K562 (cell line): Measurements from ENCODE around the gene SMG9. TPM values are rescaled to one million over a fixed set of nuclear protein-coding genes. Genes with fewer than 3 reads are reported as not detected.
A peak's percentile ranks its signal among the peaks of the same experiment; 100 is the strongest.

Experiments
- GTF2A2 ChIP-seq: IDR thresholded peaks from 2 replicates; pipeline ENCODE4 v1.6.1; 2016; ENCODE audit warnings: mild to moderate bottlenecking, missing genetic modification characterization, missing compliant biosample characterization
- HDAC2 ChIP-seq: fragments of 450-650 bp; IDR thresholded peaks from 2 replicates; pipeline ENCODE4 v1.6.1; 2016; ENCODE audit warnings: mild to moderate bottlenecking
- MCM2 ChIP-seq: fragments of 450-650 bp; IDR thresholded peaks from 2 replicates; pipeline ENCODE4 v1.6.1; 2017; ENCODE audit warnings: low read depth, mild to moderate bottlenecking
- MCM3 ChIP-seq: fragments of 450-650 bp; IDR thresholded peaks from 2 replicates; pipeline ENCODE4 v1.6.1; 2016
- MYBL2 ChIP-seq, 2 experiments: fragments of 450-650 bp in 1 of 2; sonication (generic) in 1 of 2; formaldehyde crosslinking in 1 of 2; IDR thresholded peaks; 2 replicates each; pipeline versions ENCODE4 v1.6.1 to v1.8.1; 2017 to 2022; ENCODE audit warnings: borderline replicate concordance in 1 of 2, inconsistent platforms in 1 of 2, low read depth in 1 of 2, mild to moderate bottlenecking in 1 of 2, missing genetic modification reagents in 1 of 2, moderate library complexity in 1 of 2
- OTX1 ChIP-seq: fragments of 450-650 bp; formaldehyde crosslinking; IDR thresholded peaks from 2 replicates; pipeline ENCODE4 v1.4.0; 2022; ENCODE audit warnings: mild to moderate bottlenecking
- SMC3 ChIP-seq: conservative IDR thresholded peaks from 2 replicates; pipeline ENCODE4 v1.6.1; 2011; ENCODE audit warnings: low read depth, low read length, improper control_type of control experiment; ENCODE audit not compliant: insufficient read depth
- U2AF2 ChIP-seq: fragments of 200-400 bp; formaldehyde crosslinking; optimal IDR thresholded peaks from 2 replicates; pipeline ENCODE3; 2017; ENCODE audit warnings: low read depth, mild to moderate bottlenecking, low read length
- polyA plus RNA-seq, 8 experiments: library from polyadenylated mRNA; depleted of rRNA in 4 of 8; stranded (reverse) in 5 of 8; unstranded in 3 of 8; fragments of >200 nt; fragmentation: Nextera tagmentation in 2 of 8; fragmentation: Illumina TruSeq in 1 of 8; extraction: Ambion mirVana in 2 of 8; extraction: Trizol in 1 of 8; gene quantifications; 2 replicates each; pipeline versions ENCODE4 v1.2.1 to v1.2.3, GENCODE V29; 2011 to 2014; ENCODE audit warnings: inconsistent platforms in 1 of 8, missing spikeins in 1 of 8
- total RNA-seq, 7 experiments: library from RNA; depleted of rRNA in 6 of 7; stranded (reverse); fragments of >200 nt in 6 of 7; fragmentation: Illumina TruSeq in 2 of 7; extraction: Trizol in 2 of 7; gene quantifications; 2 replicates each; pipeline versions ENCODE4 v1.2.1 to v1.2.3, GENCODE V29; 2011 to 2021; ENCODE audit warnings: low replicate concordance in 1 of 7
- TF ChIP-seq, protein P1 (sequence below), 2 experiments: IDR thresholded peaks in 1 of 2; conservative IDR thresholded peaks in 1 of 2; 2 replicates each; pipeline ENCODE4 v1.6.1; 2016; ENCODE audit warnings: low read depth in 2 of 2, mild to moderate bottlenecking in 1 of 2, missing compliant biosample characterization in 1 of 2, missing genetic modification characterization in 1 of 2, moderate library complexity in 1 of 2
- TF ChIP-seq, protein P2 (sequence below): sonication (generic); formaldehyde crosslinking; IDR thresholded peaks from 2 replicates; pipeline ENCODE4 v1.8.1; 2023; ENCODE audit warnings: mild to moderate bottlenecking, missing genetic modification reagents
- TF ChIP-seq, protein P3 (sequence below): sonication (generic); formaldehyde crosslinking; IDR thresholded peaks from 2 replicates; pipeline ENCODE4 v1.8.0; 2023; ENCODE audit warnings: mild to moderate bottlenecking, missing genetic modification reagents
- TF ChIP-seq, protein P4 (sequence below): fragments of 250-450 bp; sonication (Bioruptor Pico); IDR thresholded peaks from 2 replicates; pipeline ENCODE4 v1.8.0; 2022; ENCODE audit warnings: inconsistent platforms
- TF ChIP-seq, protein P5 (sequence below): sonication (generic); formaldehyde crosslinking; IDR thresholded peaks from 2 replicates; pipeline ENCODE4 v1.8.0; 2022; ENCODE audit warnings: missing genetic modification reagents, mild to moderate bottlenecking, borderline replicate concordance

SMG9 gene
- total and polyA plus RNA-seq, 9 of the 15 experiments (the other 6 are each of a cell fraction or from before 2014, with no cell fraction given): 1.7 to 79.7 (median 40.2) TPM

DNA sequence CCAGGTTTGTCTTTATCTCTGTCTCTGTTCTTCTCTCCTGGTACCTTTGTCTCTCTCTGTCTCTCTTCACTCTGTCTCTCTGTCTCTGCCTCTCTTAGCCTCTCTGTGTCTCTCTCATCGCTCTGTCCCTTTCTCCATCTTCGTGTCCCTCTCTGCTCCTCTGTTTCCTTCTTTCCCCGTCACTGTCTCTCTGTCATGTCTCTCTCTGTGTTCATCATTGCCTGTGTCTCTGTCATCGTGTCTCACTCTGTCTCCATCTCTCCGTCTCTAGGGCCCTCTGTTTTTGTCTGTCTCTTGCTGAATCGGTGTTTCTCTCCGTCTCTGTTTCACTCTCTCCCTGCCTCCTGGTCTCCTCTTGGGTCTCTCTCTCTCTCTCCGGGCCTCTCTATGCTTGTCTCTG lies 28.9 kb upstream of the SMG9 start (continued):
- TF ChIP-seq, protein P1, sequence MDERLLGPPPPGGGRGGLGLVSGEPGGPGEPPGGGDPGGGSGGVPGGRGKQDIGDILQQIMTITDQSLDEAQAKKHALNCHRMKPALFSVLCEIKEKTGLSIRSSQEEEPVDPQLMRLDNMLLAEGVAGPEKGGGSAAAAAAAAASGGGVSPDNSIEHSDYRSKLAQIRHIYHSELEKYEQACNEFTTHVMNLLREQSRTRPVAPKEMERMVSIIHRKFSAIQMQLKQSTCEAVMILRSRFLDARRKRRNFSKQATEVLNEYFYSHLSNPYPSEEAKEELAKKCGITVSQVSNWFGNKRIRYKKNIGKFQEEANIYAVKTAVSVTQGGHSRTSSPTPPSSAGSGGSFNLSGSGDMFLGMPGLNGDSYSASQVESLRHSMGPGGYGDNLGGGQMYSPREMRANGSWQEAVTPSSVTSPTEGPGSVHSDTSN (CRISPR knock-in tag; IDR thresholded peaks at IDR 0.05; ENCODE audit: low read depth): no peak
- TF ChIP-seq, protein P1 (tag; conservative IDR thresholded peaks at IDR 0.05; ENCODE audit: low read depth): no peak
- TF ChIP-seq SMC3: no peak
- TF ChIP-seq, protein P2, sequence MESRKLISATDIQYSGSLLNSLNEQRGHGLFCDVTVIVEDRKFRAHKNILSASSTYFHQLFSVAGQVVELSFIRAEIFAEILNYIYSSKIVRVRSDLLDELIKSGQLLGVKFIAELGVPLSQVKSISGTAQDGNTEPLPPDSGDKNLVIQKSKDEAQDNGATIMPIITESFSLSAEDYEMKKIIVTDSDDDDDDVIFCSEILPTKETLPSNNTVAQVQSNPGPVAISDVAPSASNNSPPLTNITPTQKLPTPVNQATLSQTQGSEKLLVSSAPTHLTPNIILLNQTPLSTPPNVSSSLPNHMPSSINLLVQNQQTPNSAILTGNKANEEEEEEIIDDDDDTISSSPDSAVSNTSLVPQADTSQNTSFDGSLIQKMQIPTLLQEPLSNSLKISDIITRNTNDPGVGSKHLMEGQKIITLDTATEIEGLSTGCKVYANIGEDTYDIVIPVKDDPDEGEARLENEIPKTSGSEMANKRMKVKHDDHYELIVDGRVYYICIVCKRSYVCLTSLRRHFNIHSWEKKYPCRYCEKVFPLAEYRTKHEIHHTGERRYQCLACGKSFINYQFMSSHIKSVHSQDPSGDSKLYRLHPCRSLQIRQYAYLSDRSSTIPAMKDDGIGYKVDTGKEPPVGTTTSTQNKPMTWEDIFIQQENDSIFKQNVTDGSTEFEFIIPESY (CRISPR knock-in tag): no peak
- TF ChIP-seq MCM3: no peak
- TF ChIP-seq HDAC2: no peak
- TF ChIP-seq, protein P3, sequence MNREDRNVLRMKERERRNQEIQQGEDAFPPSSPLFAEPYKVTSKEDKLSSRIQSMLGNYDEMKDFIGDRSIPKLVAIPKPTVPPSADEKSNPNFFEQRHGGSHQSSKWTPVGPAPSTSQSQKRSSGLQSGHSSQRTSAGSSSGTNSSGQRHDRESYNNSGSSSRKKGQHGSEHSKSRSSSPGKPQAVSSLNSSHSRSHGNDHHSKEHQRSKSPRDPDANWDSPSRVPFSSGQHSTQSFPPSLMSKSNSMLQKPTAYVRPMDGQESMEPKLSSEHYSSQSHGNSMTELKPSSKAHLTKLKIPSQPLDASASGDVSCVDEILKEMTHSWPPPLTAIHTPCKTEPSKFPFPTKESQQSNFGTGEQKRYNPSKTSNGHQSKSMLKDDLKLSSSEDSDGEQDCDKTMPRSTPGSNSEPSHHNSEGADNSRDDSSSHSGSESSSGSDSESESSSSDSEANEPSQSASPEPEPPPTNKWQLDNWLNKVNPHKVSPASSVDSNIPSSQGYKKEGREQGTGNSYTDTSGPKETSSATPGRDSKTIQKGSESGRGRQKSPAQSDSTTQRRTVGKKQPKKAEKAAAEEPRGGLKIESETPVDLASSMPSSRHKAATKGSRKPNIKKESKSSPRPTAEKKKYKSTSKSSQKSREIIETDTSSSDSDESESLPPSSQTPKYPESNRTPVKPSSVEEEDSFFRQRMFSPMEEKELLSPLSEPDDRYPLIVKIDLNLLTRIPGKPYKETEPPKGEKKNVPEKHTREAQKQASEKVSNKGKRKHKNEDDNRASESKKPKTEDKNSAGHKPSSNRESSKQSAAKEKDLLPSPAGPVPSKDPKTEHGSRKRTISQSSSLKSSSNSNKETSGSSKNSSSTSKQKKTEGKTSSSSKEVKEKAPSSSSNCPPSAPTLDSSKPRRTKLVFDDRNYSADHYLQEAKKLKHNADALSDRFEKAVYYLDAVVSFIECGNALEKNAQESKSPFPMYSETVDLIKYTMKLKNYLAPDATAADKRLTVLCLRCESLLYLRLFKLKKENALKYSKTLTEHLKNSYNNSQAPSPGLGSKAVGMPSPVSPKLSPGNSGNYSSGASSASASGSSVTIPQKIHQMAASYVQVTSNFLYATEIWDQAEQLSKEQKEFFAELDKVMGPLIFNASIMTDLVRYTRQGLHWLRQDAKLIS (CRISPR knock-in tag): no peak
- no peak for TF ChIP-seq MCM2
- TF ChIP-seq GTF2A2 (tag): no peak
- no peak for TF ChIP-seq MYBL2 (IDR thresholded peaks at IDR 0.05; ENCODE audit: low read depth)
- no peak for TF ChIP-seq MYBL2 (CRISPR knock-in tag; IDR thresholded peaks at IDR 0.05; ENCODE audit: borderline replicate concordance)
- TF ChIP-seq, protein P4, sequence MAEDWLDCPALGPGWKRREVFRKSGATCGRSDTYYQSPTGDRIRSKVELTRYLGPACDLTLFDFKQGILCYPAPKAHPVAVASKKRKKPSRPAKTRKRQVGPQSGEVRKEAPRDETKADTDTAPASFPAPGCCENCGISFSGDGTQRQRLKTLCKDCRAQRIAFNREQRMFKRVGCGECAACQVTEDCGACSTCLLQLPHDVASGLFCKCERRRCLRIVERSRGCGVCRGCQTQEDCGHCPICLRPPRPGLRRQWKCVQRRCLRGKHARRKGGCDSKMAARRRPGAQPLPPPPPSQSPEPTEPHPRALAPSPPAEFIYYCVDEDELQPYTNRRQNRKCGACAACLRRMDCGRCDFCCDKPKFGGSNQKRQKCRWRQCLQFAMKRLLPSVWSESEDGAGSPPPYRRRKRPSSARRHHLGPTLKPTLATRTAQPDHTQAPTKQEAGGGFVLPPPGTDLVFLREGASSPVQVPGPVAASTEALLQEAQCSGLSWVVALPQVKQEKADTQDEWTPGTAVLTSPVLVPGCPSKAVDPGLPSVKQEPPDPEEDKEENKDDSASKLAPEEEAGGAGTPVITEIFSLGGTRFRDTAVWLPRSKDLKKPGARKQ (CRISPR knock-in tag): no peak
- TF ChIP-seq, protein P5, sequence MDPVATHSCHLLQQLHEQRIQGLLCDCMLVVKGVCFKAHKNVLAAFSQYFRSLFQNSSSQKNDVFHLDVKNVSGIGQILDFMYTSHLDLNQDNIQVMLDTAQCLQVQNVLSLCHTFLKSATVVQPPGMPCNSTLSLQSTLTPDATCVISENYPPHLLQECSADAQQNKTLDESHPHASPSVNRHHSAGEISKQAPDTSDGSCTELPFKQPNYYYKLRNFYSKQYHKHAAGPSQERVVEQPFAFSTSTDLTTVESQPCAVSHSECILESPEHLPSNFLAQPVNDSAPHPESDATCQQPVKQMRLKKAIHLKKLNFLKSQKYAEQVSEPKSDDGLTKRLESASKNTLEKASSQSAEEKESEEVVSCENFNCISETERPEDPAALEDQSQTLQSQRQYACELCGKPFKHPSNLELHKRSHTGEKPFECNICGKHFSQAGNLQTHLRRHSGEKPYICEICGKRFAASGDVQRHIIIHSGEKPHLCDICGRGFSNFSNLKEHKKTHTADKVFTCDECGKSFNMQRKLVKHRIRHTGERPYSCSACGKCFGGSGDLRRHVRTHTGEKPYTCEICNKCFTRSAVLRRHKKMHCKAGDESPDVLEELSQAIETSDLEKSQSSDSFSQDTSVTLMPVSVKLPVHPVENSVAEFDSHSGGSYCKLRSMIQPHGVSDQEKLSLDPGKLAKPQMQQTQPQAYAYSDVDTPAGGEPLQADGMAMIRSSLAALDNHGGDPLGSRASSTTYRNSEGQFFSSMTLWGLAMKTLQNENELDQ (CRISPR knock-in tag): no peak
- no peak for TF ChIP-seq U2AF2
- TF ChIP-seq OTX1 (CRISPR knock-in tag): peak; percentile 34; the same call in 1 of the 2 replicates
